ENCODE measurements around the gene FAM156A. TPM values are rescaled to one million over a fixed set of nuclear protein-coding genes. Genes with fewer than 3 reads are reported as not detected.
"Not testable (repeated sequence)": the region's sequence is repeated elsewhere in the genome, so short reads cannot be mapped to it uniquely, and the experiment has no call there.

FAM156A gene
- total RNA-seq, 1 donor from 2014 or later, result 22.1 TPM

- not testable (repeated sequence) for H3K4me1 Mint-ChIP-seq (ENCODE audit: low read depth, unreplicated experiment); H3K27me3 Mint-ChIP-seq (ENCODE audit: unreplicated experiment); H3K27ac Mint-ChIP-seq (ENCODE audit: unreplicated experiment); DNase-seq; H3K4me3 Mint-ChIP-seq (ENCODE audit: unreplicated experiment); H3K36me3 Mint-ChIP-seq (ENCODE audit: unreplicated experiment); H3K9me3 Mint-ChIP-seq (ENCODE audit: unreplicated experiment)
These were observed 10.8 kb downstream of the FAM156A start for GRCh38 chrX:52947501-52947900.

- not testable (repeated sequence) for H3K9me3 Mint-ChIP-seq (ENCODE audit: unreplicated experiment); DNase-seq; H3K4me1 Mint-ChIP-seq (ENCODE audit: low read depth, unreplicated experiment); H3K36me3 Mint-ChIP-seq (ENCODE audit: unreplicated experiment); H3K27ac Mint-ChIP-seq (ENCODE audit: unreplicated experiment); H3K27me3 Mint-ChIP-seq (ENCODE audit: unreplicated experiment); H3K4me3 Mint-ChIP-seq (ENCODE audit: unreplicated experiment)
These were observed 12.4 kb downstream of the FAM156A start for GRCh38 chrX:52945838-52946494.

GRCh38 chrX:52941728-52942127, 16.6 kb downstream of the FAM156A start:
- H3K4me3 Mint-ChIP-seq (ENCODE audit: unreplicated experiment); H3K27ac Mint-ChIP-seq (ENCODE audit: unreplicated experiment); H3K4me1 Mint-ChIP-seq (ENCODE audit: low read depth, unreplicated experiment): not testable (repeated sequence)

GRCh38 chrX:52940704-52941103, 17.6 kb downstream of the FAM156A start:
- not testable (repeated sequence) for H3K27ac Mint-ChIP-seq (ENCODE audit: unreplicated experiment); H3K9me3 Mint-ChIP-seq (ENCODE audit: unreplicated experiment); H3K4me3 Mint-ChIP-seq (ENCODE audit: unreplicated experiment); DNase-seq; H3K36me3 Mint-ChIP-seq (ENCODE audit: unreplicated experiment); H3K4me1 Mint-ChIP-seq (ENCODE audit: low read depth, unreplicated experiment); H3K27me3 Mint-ChIP-seq (ENCODE audit: unreplicated experiment)

More at GRCh38 chrX:52941728-52942127, 16.6 kb downstream of the FAM156A start:
- not testable (repeated sequence) for H3K9me3 Mint-ChIP-seq (ENCODE audit: unreplicated experiment); H3K36me3 Mint-ChIP-seq (ENCODE audit: unreplicated experiment); H3K27me3 Mint-ChIP-seq (ENCODE audit: unreplicated experiment); DNase-seq

- not testable (repeated sequence) for H3K9me3 Mint-ChIP-seq (ENCODE audit: unreplicated experiment); H3K36me3 Mint-ChIP-seq (ENCODE audit: unreplicated experiment); H3K4me1 Mint-ChIP-seq (ENCODE audit: low read depth, unreplicated experiment); DNase-seq
- Mint-ChIP-seq H3K27ac (ENCODE audit: unreplicated experiment) (peak overlapping the region; percentile 97), H3K27me3 (ENCODE audit: unreplicated experiment) (peaks cover 10% of the 10 kb centered on the region), H3K4me3 (ENCODE audit: unreplicated experiment) (peak overlapping the region; percentile 91)
These were observed 22.9 kb downstream of the FAM156A start for GRCh38 chrX:52935470-52935784.

GRCh38 chrX:52934704-52935469, 23.4 kb downstream of the FAM156A start:
- peaks cover 2% of the 10 kb centered on the region for H3K4me1 Mint-ChIP-seq (ENCODE audit: low read depth, unreplicated experiment)
- no peaks in the 10 kb centered on the region for H3K36me3 Mint-ChIP-seq (ENCODE audit: unreplicated experiment)
- H3K27ac Mint-ChIP-seq (ENCODE audit: unreplicated experiment), result peak overlapping the region; percentile 97
- H3K27me3 Mint-ChIP-seq (ENCODE audit: unreplicated experiment), result peaks cover 10% of the 10 kb centered on the region
- H3K4me3 Mint-ChIP-seq (ENCODE audit: unreplicated experiment), result peak overlapping the region; percentile 91
- peak; percentile 84 for DNase-seq
- peak; percentile 89 for TF ChIP-seq CTCF (IDR thresholded peaks at IDR 0.05; ENCODE audit: partially characterized antibody, unreplicated experiment)
- H3K9me3 Mint-ChIP-seq (ENCODE audit: unreplicated experiment), result peaks cover 9% of the 10 kb centered on the region

- no peak for DNase-seq
- Mint-ChIP-seq H3K9me3 (ENCODE audit: unreplicated experiment) (peaks cover 9% of the 10 kb centered on the region), H3K4me1 (ENCODE audit: low read depth, unreplicated experiment) (peaks cover 2% of the 10 kb centered on the region), H3K36me3 (ENCODE audit: unreplicated experiment) (no peaks in the 10 kb centered on the region), H3K27ac (ENCODE audit: unreplicated experiment) (peak overlapping the region; percentile 97), H3K27me3 (ENCODE audit: unreplicated experiment) (peaks cover 10% of the 10 kb centered on the region), H3K4me3 (ENCODE audit: unreplicated experiment) (peak overlapping the region; percentile 91)
- no peak for TF ChIP-seq CTCF (IDR thresholded peaks at IDR 0.05; ENCODE audit: partially characterized antibody, unreplicated experiment)
These were observed 24.2 kb downstream of the FAM156A start for GRCh38 chrX:52933976-52934703.
